HEK293T (cell line): ENCODE results near the gene ARMC8.

ENCODE experiments used
- CTCF ChIA-PET: fragments of 350-600 bp; formaldehyde crosslinking; extraction: SDS; loops from one replicate; lab custom pipeline; 2021; ENCODE audit warnings: antibody characterized with exemption, inconsistent platforms; lab: Yijun Ruan, JAX
- POLR2A ChIA-PET: fragments of 350-600 bp; formaldehyde crosslinking; extraction: SDS; loops from one replicate; lab custom pipeline; 2020; ENCODE audit warnings: antibody characterized with exemption, inconsistent platforms; lab: Yijun Ruan, JAX
- DNase-seq: peaks from one replicate; pipeline ENCODE4 v3.0.0; 2012; ENCODE audit warnings: mixed read lengths; ENCODE audit errors: extremely low spot score
- ARNT ChIP-seq: fragments of 450-650 bp; IDR thresholded peaks from 2 replicates; pipeline ENCODE4 v1.6.1; 2017; ENCODE audit warnings: mild to moderate bottlenecking
- BHLHE40 ChIP-seq: fragments of 450-650 bp; IDR thresholded peaks from 2 replicates; pipeline ENCODE4 v1.6.1; 2016; ENCODE audit warnings: mild to moderate bottlenecking, moderate library complexity, borderline replicate concordance
- CTBP1 ChIP-seq: fragments of 450-650 bp; IDR thresholded peaks from 2 replicates; pipeline ENCODE4 v1.6.1; 2016; ENCODE audit warnings: borderline replicate concordance
- ELF4 ChIP-seq: fragments of 450-650 bp; IDR thresholded peaks from 2 replicates; pipeline ENCODE4 v1.6.1; 2017; ENCODE audit warnings: antibody characterized with exemption
- FOXA1 ChIP-seq: fragments of 450-650 bp; IDR thresholded peaks from 2 replicates; pipeline ENCODE4 v1.6.1; 2016; ENCODE audit warnings: mild to moderate bottlenecking
- FOXK2 ChIP-seq: fragments of 450-650 bp; IDR thresholded peaks from 2 replicates; pipeline ENCODE4 v1.6.1; 2016; ENCODE audit warnings: mild to moderate bottlenecking
- FOXM1 ChIP-seq: fragments of 450-650 bp; IDR thresholded peaks from 2 replicates; pipeline ENCODE4 v1.6.1; 2017; ENCODE audit warnings: mild to moderate bottlenecking, borderline replicate concordance
- HDGF ChIP-seq: fragments of 450-650 bp; IDR thresholded peaks from 2 replicates; pipeline ENCODE4 v1.6.1; 2017; ENCODE audit warnings: antibody characterized with exemption, borderline replicate concordance
- L3MBTL2 ChIP-seq: fragments of 450-650 bp; conservative IDR thresholded peaks from 2 replicates; pipeline ENCODE4 v1.6.1; 2016; ENCODE audit warnings: mild to moderate bottlenecking
- LEF1 ChIP-seq: fragments of 450-650 bp; IDR thresholded peaks from 2 replicates; pipeline ENCODE4 v1.6.1; 2017; ENCODE audit warnings: mild to moderate bottlenecking, borderline replicate concordance
- NFRKB ChIP-seq: fragments of 450-650 bp; IDR thresholded peaks from 2 replicates; pipeline ENCODE4 v1.6.1; 2016; ENCODE audit warnings: mild to moderate bottlenecking, moderate library complexity
- PKNOX1 ChIP-seq: fragments of 450-650 bp; IDR thresholded peaks from 2 replicates; pipeline ENCODE4 v1.6.1; 2016
- SP1 ChIP-seq: fragments of 450-650 bp; IDR thresholded peaks from 2 replicates; pipeline ENCODE4 v1.6.1; 2017
- SUZ12 ChIP-seq: fragments of 450-650 bp; IDR thresholded peaks from 2 replicates; pipeline ENCODE4 v1.6.1; 2016; ENCODE audit warnings: mild to moderate bottlenecking
- TARDBP ChIP-seq: fragments of 450-650 bp; IDR thresholded peaks from 2 replicates; pipeline ENCODE4 v1.6.1; 2016
- ZNF384 ChIP-seq: fragments of 450-650 bp; IDR thresholded peaks from 2 replicates; pipeline ENCODE4 v1.6.1; 2016

Gene ARMC8

GRCh38 chr3:138289701-138290100 is 102.6 kb downstream of the ARMC8 start:
- CTCF ChIA-PET = no interaction called here
- no peak for TF ChIP-seq TARDBP
- no peak for TF ChIP-seq FOXM1
- no peak for TF ChIP-seq ZNF384
- TF ChIP-seq ARNT = no peak
- no peak for TF ChIP-seq L3MBTL2
- no peak for TF ChIP-seq FOXK2
- TF ChIP-seq HDGF = no peak
- TF ChIP-seq FOXA1 = no peak
- TF ChIP-seq BHLHE40 = no peak
- DNase-seq = no peak
- POLR2A ChIA-PET = no interaction called here

DNA sequence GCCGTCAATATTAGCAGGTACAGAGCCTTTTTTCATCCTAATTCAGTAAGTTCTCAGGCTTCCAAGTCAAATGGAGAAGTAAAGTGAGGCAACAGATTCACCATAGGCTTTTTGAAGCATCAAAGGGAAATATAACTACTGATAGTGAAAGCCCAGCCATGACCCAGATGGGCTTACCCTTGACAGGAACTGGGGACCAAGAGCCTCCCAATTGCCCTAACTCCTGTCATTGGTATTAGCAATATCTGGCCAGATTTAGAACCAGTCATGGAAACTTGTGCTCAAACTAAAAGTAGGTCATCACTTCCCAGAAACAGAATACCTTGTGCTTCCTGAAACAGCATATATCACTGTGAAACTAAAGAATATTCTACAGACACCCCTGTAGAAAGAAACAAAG is 109.5 kb downstream of the ARMC8 start:
- POLR2A ChIA-PET = no interaction called here
- no peak for DNase-seq
- no peak for TF ChIP-seq ELF4
- no peak for TF ChIP-seq LEF1
- TF ChIP-seq SP1 = no peak
- no peak for TF ChIP-seq CTBP1
- TF ChIP-seq HDGF = no peak
- TF ChIP-seq ZNF384 = no peak
- TF ChIP-seq ARNT = no peak
- no peak for TF ChIP-seq SUZ12
- TF ChIP-seq L3MBTL2 = no peak
- TF ChIP-seq FOXK2 = no peak
- no peak for TF ChIP-seq PKNOX1
- TF ChIP-seq NFRKB = no peak
- TF ChIP-seq FOXA1 = no peak
- CTCF ChIA-PET = no interaction called here

GRCh38 chr3:138297059-138297607 is 110.0 kb downstream of the ARMC8 start:
- TF ChIP-seq LEF1 (no peak), CTBP1 (no peak), TARDBP (no peak), BHLHE40 (no peak)
- ChIA-PET CTCF (no interaction called here), POLR2A (no interaction called here)
- no peak for DNase-seq

- ChIA-PET POLR2A (no interaction called here), CTCF (no interaction called here)
- TF ChIP-seq FOXA1 = no peak
- no peak for TF ChIP-seq TARDBP
- no peak for TF ChIP-seq SUZ12
- no peak for TF ChIP-seq PKNOX1
- no peak for TF ChIP-seq ZNF384
- no peak for TF ChIP-seq ELF4
- TF ChIP-seq HDGF = no peak
- no peak for TF ChIP-seq NFRKB
- no peak for TF ChIP-seq FOXK2
- TF ChIP-seq ARNT = no peak
- no peak for TF ChIP-seq L3MBTL2
- TF ChIP-seq FOXM1 = no peak
- no peak for TF ChIP-seq LEF1
- TF ChIP-seq BHLHE40 = no peak
- no peak for TF ChIP-seq CTBP1
- no peak for TF ChIP-seq SP1
- no peak for DNase-seq
Measured at GRCh38 chr3:138297876-138298275, 110.8 kb downstream of the ARMC8 start.

DNA sequence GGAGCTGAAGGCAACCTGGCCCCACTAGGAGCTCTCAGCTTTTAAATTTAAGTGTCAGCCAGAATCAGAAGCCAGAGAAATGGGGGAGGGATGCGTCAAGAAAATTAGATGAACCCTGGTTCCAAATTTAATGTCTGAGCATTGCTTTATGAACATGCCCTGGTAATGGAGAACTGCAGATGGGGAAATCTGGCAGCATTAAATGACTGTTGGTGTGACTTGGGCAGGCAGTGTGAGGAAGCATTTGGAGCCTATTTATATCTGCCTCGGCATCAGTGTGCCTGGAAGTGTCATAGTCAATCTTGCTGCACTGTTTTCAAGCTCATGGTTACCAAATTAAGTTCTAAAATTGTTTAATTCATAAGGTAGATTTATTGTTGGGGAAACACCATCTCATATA is 113.5 kb downstream of the ARMC8 start:
- DNase-seq = no peak
- POLR2A ChIA-PET = no interaction called here
- no peak for TF ChIP-seq HDGF
- TF ChIP-seq ELF4 = no peak
- no peak for TF ChIP-seq SP1
- no peak for TF ChIP-seq LEF1
- no peak for TF ChIP-seq L3MBTL2
- no peak for TF ChIP-seq BHLHE40
- CTCF ChIA-PET = no interaction called here

DNA sequence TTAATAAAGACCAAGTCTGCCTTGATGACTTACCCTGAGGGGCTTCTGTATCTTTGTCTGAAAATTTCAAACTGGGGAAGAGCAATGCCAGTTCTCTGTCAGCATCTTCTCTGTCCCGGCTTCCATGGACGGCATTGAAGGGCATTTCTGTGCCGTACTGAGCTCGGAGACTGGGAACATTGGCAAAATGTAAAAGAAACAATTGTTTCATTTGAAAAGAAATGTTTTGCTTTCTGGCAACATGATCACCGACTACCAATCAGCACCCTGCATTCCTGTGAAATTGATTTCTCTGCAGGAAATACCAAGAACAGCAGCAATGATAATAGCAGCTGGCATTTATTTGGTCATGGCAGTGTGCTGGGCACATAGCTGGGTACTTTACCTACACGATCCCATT is 116.4 kb downstream of the ARMC8 start:
- ChIA-PET POLR2A (no interaction called here), CTCF (no interaction called here)
- no peak for TF ChIP-seq SUZ12
- TF ChIP-seq HDGF = no peak
- TF ChIP-seq ZNF384 = no peak
- TF ChIP-seq PKNOX1 = no peak
- TF ChIP-seq CTBP1 = no peak
- no peak for TF ChIP-seq LEF1
- no peak for TF ChIP-seq FOXM1
- no peak for TF ChIP-seq FOXK2
- no peak for TF ChIP-seq NFRKB
- TF ChIP-seq FOXA1 = no peak
- no peak for TF ChIP-seq SP1
- TF ChIP-seq ARNT = no peak
- TF ChIP-seq ELF4 = no peak
- no peak for TF ChIP-seq TARDBP
- no peak for TF ChIP-seq BHLHE40
- no peak for DNase-seq

- ChIA-PET CTCF (no interaction called here), POLR2A (no interaction called here)
- no peak for TF ChIP-seq TARDBP
- no peak for TF ChIP-seq SP1
- TF ChIP-seq ARNT = no peak
- no peak for TF ChIP-seq PKNOX1
- TF ChIP-seq BHLHE40 = no peak
- TF ChIP-seq L3MBTL2 = no peak
- no peak for TF ChIP-seq FOXK2
- TF ChIP-seq SUZ12 = no peak
- no peak for TF ChIP-seq NFRKB
Measured at GRCh38 chr3:138307899-138308298, 120.8 kb downstream of the ARMC8 start.

More at GRCh38 chr3:138307899-138308298, 120.8 kb downstream of the ARMC8 start:
- no peak for DNase-seq
